ENCODE measurements around the gene KRT86. TPM values are rescaled to one million over a fixed set of nuclear protein-coding genes. Genes with fewer than 3 reads are reported as not detected.
"Not testable (repeated sequence)": the region's sequence is repeated elsewhere in the genome, so short reads cannot be mapped to it uniquely, and the experiment has no call there.

Gene KRT86
- total RNA-seq, 1 donor from 2014 or later, result 0.16 TPM

GRCh38 chr12:52236386-52237050 lies 37.9 kb upstream of the KRT86 start:
- H3K4me1 Mint-ChIP-seq, result peaks cover 30% of the 10 kb centered on the region
- H3K27me3 Mint-ChIP-seq (ENCODE audit: low read depth), result peaks cover 30% of the 10 kb centered on the region
- no peak overlapping the region for H3K27ac Mint-ChIP-seq
- H3K4me3 Mint-ChIP-seq, result no peak overlapping the region
- TF ChIP-seq CTCF (IDR thresholded peaks at IDR 0.05; ENCODE audit: unreplicated experiment), result no peak
- no peak for DNase-seq (ENCODE audit: low spot score in 2 of 2, unreplicated experiment in 2 of 2)
- peaks cover 4% of the 10 kb centered on the region for H3K36me3 Mint-ChIP-seq
- H3K9me3 Mint-ChIP-seq, result no peaks in the 10 kb centered on the region

DNA sequence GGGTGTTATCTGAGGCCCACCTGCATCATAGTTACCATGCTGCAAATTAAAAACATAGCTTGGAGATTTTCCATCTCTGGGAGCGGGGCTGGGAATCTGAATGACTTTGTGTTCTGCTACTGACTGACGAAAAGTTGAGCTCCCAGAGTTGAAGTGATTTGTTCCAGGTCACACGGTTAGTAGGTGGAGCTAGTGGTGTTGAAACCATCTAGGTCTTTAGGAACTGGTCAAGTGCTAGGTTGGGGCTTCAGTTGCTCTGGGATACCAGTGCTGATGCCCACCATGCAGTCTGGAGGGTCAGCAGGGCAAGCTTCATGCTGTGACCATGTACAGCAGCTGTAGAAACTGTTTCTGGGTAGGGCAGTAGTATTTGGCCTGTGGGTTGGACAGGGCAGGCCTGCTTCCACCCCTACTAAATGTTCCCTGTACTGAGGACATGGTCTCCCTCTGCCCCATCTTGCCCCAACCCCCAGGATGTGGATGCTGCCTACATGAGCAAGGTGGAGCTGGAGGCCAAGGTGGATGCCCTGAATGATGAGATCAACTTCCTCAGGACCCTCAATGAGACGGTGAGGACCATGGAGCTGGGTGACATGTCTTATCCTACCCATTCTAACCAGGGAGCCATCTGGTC lies 36.1 kb upstream of the KRT86 start:
- H3K36me3 Mint-ChIP-seq, result peaks cover 4% of the 10 kb centered on the region
- no peak for DNase-seq (ENCODE audit: low spot score in 2 of 2, unreplicated experiment in 2 of 2)
- no peaks in the 10 kb centered on the region for H3K9me3 Mint-ChIP-seq
- peaks cover 19% of the 10 kb centered on the region for H3K4me1 Mint-ChIP-seq
- no peak for TF ChIP-seq CTCF (IDR thresholded peaks at IDR 0.05; ENCODE audit: unreplicated experiment)
- H3K27ac Mint-ChIP-seq, result no peak overlapping the region
- H3K4me3 Mint-ChIP-seq, result no peak overlapping the region
- peaks cover 15% of the 10 kb centered on the region for H3K27me3 Mint-ChIP-seq (ENCODE audit: low read depth)

GRCh38 chr12:52238916-52239646 lies 35.4 kb upstream of the KRT86 start:
- DNase-seq (ENCODE audit: low spot score in 2 of 2, unreplicated experiment in 2 of 2), result no peak
- H3K27me3 Mint-ChIP-seq (ENCODE audit: low read depth), result peaks cover 10% of the 10 kb centered on the region
- H3K4me3 Mint-ChIP-seq, result no peak overlapping the region
- H3K4me1 Mint-ChIP-seq, result peaks cover 21% of the 10 kb centered on the region
- H3K36me3 Mint-ChIP-seq, result peaks cover 4% of the 10 kb centered on the region
- no peaks in the 10 kb centered on the region for H3K9me3 Mint-ChIP-seq
- no peak for TF ChIP-seq CTCF (IDR thresholded peaks at IDR 0.05; ENCODE audit: unreplicated experiment)
- H3K27ac Mint-ChIP-seq, result no peak overlapping the region

DNA sequence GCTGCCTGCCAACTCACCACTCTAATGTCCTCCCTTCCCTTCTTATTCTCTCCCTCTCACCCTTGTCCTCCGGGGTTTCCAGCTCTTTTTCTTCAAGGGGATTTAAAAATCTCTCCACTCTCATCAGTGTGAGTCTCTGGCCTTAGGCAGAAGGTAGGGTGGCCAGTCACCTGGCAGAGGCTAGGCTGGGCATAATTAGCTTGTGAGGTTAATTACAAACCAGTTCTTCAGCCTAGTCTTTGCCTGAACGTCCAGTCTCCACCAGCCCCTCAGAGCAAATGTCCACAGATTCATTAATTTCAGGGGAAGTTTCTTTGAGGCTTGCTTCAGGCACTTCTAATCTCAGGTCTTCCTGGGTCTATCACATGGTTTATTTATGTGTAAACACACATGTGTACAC lies 34.7 kb upstream of the KRT86 start:
- no peak for DNase-seq (ENCODE audit: low spot score in 2 of 2, unreplicated experiment in 2 of 2)
- no peak overlapping the region for H3K4me3 Mint-ChIP-seq
- H3K27ac Mint-ChIP-seq, result no peak overlapping the region
- peaks cover 4% of the 10 kb centered on the region for H3K36me3 Mint-ChIP-seq
- TF ChIP-seq CTCF (IDR thresholded peaks at IDR 0.05; ENCODE audit: unreplicated experiment), result no peak
- H3K9me3 Mint-ChIP-seq, result no peaks in the 10 kb centered on the region
- peaks cover 4% of the 10 kb centered on the region for H3K27me3 Mint-ChIP-seq (ENCODE audit: low read depth)
- H3K4me1 Mint-ChIP-seq, result peaks cover 21% of the 10 kb centered on the region

GRCh38 chr12:52240247-52240646 lies 34.2 kb upstream of the KRT86 start:
- H3K36me3 Mint-ChIP-seq; H3K27ac Mint-ChIP-seq; DNase-seq (ENCODE audit: low spot score in 2 of 2, unreplicated experiment in 2 of 2); H3K9me3 Mint-ChIP-seq; H3K4me3 Mint-ChIP-seq; H3K27me3 Mint-ChIP-seq (ENCODE audit: low read depth): not testable (repeated sequence)
- H3K4me1 Mint-ChIP-seq, result peaks cover 24% of the 10 kb centered on the region

All from mesothelial cell of epicardium (in vitro differentiated cells).